IPS DF 4.7 (cell line): ENCODE results near the gene LAMA4.

Source experiments
- DNase-seq: peaks from one replicate; pipeline ENCODE4 v3.0.0-alpha.2; 2013; ENCODE audit warnings: low spot score; ENCODE audit errors: extremely low read depth

LAMA4 gene

DNA sequence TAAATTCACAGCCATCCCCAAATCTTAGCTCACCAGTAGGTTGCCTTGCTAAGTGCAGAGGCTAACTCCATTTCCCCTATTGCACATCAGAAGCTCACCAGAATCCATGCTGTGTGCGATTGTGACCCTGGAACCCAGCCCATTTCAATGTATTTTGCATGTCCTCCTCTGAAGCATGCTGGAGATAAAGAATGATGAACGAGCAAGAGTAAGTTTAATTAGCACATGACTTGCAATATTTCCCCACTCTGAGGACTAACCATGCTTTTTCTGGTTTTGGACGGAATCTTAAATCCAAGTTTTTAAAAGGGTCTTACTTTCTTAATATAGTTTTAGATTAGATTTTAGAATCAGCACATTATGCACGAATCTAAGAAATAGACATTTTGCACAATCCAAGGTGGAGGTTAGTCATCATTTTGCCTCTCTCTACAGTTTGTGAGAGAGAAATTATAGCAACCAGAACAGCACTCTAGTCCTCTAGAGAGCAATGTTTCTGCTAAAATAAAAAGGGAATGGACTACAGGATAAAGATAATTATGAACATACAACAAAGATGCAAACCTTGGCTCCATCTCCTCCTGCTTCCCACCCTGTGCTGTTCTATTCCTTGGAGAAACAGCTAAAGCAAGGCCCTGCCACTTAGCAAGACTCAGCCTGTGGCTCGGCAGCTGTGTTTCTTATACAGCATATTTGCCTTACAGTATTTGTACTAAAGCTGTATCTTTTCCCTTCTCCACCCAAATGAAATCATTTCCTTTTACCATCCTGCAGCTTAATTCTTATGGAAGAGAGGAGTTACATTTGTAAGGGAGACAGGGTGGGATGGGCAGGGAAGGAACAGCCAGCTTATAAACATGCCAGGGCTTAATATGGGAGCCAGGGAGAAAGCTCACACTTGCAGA lies 24.9 kb upstream of the LAMA4 start:
- DNase-seq: no peak

DNA sequence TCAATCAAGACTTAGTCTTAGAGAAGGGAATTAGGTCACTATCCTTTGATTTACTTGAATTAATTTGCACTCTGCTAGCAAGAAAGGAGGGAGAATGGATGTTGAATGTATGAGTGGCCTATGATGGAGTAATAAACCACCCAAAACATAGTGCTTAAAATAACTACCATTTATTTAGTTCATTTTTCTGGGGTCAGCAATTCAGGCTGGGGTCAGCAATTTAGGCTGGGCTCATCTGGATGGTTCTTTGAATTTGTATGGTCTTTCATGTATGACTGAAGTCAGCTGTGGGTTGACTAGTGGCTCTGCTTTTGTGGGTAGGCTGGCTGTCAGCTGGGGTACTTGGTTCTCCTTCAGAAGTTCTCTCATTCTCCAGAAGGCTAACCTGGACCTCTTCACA lies 21.0 kb upstream of the LAMA4 start:
- DNase-seq: no peak

DNA sequence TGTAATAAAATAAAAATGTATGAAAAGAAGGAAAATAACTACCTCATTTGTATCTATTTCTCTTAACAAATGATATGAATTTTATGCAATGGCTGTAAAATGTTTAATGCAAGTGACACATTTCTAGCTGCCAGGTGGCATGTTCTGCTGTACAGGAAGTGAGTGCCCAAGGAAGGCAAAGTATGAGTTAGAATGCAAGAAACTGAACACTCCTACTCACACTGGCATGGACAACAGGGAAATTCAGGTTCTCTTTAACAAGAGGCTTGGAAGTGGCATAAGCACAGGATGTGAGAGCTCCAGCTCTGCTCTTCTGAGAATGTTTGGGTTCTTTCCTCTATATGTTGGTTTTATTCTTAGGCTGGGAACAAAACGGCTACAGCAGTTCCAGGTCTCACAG lies 20.4 kb upstream of the LAMA4 start:
- no peak for DNase-seq

DNA sequence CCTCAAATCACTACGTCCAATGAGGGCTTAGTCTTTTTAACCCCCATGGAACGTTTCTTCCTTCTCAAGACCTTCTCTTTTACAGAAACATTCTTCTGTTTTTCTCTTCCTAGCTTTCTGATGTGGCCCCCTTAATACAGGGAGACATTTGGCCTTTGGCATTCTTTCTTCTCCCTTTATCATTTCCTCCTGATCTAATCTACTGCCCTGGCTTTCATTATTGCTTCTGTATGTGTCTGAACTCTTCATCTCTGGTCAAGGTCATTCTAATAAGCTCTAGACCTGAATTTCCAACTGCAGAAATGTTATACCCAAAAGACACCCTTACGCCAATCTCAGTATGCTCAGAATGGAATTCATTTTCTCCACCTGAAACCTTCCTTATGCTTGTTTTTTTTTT lies 18.4 kb upstream of the LAMA4 start:
- no peak for DNase-seq

DNA sequence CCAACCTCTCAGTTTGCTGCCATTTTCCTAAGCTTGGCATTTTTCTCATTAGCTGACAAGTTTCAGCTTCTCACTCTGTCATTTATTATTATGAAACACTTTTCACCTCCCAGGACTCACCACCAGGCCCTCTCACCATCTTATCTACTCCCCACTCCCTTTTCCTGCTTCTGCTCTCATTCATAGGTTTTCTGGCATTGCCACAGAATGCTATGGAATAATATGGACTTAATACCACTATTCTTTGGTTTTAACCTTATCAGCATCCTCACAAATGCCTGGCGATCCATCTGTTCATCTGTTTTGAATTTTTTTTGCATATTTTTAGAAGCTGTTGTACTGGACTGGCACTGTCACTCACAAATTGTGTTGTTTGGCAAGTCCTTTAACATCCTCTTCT lies 16.4 kb upstream of the LAMA4 start:
- no peak for DNase-seq

DNA sequence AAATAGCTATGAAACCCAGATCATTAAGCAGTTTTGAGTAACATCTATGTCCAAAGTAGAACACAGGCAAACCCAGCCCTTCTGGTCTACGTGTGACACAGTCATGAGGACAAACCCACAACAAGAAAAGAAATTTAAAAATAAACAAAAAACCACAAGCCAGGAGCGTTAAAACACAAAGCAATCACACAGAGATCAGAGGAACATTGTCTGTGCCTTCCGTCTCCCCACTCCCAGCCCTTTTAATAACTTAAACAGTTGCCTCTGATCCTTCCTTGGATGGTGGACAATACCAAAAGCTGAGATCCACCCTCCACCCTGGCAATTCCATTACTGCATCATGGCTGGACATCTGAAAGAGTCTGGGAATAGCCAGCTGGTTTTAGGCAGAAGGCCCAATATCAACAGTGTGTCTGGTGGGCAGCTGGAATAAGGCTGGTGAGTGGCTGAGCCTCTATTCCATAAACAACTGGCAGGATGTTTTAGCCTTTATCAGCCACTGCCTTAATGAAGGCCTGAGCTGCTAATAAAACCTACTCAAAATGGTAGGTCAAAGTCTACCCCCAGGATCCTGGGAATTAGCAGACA lies 15.7 kb upstream of the LAMA4 start:
- no peak for DNase-seq

DNA sequence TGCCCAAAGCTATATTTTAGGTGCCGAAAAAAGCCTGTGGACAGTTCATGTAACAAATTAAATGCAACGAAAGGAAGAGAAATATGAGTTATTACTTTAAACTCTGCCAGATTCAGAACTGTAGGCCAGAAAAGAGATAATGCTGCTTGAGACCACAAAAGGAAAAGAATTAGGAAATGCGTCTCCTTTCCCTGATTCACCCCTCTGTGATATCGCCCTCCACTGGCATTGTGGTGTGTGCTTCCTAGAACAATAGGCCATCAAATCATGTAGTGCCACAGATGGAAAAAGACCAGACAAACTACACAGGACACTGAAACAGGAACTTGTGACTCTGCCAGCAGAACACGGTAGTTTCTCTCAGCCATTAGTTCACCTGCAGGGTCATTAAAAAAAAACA lies 14.7 kb upstream of the LAMA4 start:
- no peak for DNase-seq

DNA sequence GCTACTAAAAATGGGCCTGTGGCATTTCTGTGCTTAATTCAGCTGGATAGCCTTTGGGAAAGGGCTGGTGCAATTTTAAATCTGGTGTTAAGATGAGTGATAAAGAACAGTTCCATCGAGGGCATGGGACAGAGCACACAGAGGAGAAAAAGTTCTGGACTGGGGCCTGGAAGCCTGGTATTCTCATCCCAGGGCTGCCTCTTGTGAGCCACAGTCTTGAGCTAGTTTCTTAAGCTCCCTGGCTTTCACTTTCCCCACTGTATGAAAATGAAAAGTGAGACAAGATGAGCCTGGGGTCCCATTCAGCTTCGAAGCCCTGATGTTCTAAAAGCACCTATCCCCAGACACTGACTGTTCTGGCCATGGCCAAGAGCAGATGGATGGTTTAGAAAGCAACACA lies 14.3 kb upstream of the LAMA4 start:
- DNase-seq: no peak

DNA sequence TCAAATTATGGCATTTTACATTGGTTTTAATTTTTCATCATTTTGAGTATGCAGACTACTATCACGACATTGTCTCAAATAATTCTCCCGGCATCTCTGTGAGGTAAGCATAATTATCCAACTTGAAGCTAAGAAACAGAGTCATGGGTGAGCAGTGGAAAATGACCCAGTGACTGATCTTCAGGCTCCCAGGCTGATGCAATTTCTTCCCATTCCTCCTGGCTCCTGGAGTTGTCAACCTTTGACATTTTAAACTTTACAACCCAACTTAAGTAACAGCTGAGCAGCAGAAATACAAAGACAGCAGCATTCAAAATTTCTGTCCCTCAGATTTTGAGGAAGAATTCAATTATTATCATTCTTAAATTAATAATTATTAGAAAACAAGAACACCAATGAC lies 13.7 kb upstream of the LAMA4 start:
- DNase-seq: no peak

DNA sequence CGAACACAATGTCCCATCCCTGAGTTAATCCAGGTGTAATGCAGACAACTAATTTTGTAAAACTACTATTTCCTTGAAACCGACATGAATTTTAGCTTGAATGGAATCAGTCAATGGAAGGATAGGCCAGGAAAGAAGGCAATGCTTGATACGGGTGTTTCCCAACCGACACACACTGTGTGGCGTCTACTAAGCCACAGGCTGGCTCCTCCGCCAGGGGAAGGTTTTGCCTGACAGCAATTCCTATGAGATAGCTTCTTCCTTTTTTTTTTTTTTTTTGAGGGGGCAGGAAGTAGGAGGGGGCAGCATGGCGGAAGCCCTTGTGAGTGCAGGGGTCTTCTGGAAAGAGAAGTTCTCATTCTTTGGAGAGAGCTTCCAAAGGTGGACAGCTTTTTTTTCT lies 12.0 kb upstream of the LAMA4 start:
- no peak for DNase-seq

DNA sequence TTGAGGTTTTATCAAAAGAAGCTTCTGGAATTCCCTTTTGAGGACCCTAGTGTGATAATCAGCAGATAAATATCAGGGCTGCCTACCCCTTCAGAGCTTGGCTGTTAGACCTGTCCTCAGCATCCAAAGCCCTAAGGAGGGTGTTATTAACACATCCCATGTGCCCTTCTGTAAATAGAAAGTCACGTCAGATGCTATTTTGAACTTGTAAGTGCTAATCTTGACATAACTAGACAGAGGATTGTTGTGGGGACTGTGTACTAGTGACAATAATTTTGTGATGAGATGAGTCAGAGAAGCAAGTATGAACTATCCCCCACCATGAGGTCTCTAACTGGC lies 4.9 kb upstream of the LAMA4 start:
- DNase-seq: no peak

DNA sequence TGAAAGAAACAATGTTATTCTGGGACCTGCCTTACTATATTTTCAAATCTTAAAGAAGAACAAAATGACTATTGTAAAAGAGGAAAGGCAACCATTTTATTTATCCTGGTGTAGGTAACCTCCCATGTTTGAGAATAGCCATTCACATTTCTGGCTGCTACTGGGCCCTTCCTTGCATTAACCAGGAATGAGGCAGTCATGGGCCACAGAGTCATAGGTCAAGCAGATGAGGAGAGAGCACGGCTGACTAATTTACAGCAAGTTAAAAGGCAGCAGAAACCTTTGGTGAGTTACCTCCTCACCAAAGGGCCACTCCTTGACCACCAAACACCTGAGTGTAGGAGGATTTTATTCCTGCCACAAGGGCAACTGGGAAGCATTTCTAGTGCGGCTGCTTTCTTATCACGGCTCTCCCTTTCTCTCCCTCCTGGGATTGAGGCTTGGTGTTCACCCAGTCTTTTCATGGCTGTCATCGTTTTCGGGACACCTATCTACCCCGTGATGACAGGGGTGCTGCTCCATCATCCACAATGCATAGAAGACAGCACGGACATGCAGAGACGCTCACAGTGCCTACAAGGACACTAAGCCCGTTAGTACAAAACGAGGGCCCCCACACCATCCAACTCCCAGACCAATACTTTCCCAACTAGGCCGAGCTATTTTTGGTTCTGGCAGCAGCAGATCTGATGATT lies 4.4 kb upstream of the LAMA4 start:
- no peak for DNase-seq

DNA sequence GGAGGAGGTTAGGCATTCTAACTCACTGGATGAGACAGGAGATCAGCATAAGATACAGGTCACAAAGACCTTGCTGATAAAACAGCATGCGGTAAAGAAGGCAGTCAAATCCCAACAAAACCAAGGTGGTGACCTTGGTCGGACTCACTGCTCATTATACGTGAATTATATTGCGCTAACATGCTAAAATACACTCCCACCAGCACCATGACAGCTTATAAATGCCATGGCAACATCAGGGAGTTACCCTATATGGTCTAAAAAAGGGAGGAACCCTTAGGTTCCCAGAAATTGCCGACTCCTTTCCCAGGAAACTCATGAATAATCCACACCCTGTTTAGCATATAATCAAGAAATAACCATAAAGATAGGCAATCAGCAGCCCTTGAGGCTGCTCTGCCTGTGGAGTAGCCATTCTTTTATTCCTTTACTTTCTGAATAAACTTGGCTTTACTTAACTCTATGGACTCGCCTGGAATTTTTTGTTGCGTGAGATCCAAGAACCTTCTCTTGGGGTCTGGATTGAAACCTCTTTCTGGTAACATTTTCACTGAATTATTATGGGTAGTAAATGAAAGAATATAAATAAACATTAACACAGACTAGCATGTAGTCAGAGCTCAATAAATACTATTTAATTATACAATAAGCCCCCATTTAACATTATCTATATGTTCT lies 3.0 kb upstream of the LAMA4 start:
- no peak for DNase-seq

DNA sequence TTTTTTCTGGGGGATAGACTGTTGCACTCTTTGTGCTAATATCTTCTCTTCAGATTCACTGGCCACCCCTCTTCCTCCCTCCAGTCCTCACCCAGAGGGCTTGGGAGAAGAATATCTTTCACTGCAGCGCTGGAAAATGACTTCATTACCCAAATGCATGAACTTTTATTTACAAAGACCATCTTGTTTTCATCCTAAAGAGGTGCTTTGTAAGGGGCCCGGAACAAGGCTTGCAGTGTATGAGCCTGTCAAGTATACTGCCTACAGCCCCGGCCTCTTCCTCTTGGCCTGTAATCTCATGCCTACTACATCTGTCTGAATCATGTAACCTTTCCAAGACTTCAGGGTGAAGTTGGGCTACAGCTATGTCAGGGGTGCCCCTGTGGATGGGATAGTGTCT lies 554 bp upstream of the LAMA4 start:
- no peak for DNase-seq

DNA sequence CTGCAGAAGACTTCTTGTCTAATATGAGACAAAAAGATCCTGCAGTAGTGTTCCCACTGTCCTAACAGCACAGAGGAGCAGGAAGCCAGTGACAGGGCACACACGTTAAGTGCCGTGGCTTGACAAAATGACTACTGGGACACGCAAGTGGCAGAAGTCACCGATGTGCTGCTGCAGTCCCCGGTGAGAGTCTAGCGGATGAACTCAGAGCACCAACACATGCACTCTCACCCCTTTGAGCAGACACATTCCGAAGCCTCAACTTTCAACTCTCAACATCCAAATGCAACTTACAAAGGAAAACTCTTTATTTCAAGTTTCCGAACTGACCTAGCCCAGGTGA lies 898 bp downstream of the LAMA4 start:
- DNase-seq: no peak

DNA sequence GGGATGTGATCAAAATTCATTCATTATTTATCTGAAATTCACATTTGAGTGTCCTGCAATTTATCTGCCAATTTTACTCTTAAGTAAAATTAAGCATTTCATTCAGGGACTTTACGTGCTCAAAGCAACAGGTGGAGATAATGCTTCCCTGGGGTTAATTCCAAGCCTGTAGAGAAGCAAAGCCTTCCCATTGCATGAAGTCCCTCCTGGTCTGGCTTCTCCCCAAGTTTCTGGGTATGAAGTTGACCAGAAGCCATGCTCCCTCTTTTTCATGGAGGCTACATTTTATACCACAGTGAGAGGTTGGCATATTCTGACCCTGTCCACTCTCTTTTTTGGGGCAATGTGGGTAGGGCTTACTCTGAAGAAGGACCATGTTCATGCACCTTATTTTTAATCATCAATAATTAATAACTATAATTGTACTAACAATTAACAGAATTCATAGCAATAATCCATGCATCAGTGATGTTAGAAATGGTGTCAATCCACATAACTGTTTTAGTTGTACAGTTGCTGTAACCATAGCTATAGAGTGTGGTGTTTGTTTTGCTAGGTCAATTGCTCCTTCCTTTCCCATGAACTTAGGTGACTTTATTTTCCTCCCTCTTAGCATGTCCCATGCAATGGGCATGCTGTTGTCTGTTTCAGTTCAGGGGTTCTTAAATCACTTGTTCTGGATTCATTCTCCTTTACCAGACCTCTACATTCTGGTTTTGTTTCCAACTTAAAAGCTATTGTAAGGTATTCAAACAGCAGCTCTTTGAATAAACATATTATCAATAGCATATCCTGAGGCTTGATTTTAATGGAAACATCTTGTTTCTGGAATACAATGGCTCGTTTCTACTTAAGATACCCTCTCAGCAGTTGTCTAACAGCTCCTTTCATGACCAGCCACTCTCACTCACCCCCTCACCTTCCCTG lies 1.5 kb downstream of the LAMA4 start:
- DNase-seq: no peak

DNA sequence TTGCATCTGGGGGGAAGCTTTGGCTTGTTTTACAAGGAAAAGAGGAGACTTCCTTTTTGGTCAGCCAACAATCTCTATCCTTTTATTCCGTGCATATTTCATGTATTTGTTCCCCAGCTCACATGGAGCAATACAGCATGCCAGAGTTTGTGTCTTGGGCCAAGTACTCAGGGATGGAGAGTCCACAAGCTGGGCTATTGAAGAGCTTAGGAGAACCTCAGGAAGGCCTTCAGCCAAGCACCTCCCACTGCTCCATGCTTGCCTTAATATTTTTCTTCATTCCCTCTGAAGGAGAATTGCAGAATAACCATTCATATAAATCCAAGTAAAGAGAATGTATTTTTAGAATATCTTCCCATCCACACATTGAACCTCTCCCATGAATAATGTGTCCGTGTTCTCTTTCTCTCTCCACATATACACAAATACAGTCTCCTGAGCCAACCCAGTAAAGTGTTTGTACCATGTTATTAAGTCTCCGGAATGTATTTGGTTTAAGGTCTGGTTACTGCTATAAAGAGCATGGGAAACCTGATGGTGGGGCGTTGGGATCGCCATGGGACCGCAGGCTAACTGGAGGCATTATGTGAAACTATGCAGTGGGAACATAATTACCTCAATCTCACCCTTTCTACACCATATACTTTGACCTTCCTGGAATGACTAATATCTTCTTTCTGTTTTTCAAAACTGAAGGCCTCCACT lies 3.0 kb downstream of the LAMA4 start:
- no peak for DNase-seq

DNA sequence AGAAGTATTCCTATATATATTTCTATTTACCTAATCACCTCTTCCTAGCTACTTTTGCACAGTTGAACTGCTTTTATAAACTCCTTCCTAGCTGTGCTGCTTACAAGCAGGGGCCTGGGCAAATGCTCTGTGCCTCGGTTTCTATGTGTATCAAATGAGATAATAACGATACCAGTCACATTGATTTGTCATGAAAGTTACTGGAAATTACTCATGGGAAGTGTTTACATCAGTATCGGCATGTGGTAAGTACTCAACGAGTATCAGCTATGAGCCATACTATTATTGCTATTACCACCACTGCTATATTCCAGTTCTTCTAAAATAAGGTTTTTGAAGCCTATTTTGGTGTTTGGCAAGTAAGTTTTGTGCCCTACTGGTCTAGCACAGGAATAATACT lies 4.9 kb downstream of the LAMA4 start:
- no peak for DNase-seq

DNA sequence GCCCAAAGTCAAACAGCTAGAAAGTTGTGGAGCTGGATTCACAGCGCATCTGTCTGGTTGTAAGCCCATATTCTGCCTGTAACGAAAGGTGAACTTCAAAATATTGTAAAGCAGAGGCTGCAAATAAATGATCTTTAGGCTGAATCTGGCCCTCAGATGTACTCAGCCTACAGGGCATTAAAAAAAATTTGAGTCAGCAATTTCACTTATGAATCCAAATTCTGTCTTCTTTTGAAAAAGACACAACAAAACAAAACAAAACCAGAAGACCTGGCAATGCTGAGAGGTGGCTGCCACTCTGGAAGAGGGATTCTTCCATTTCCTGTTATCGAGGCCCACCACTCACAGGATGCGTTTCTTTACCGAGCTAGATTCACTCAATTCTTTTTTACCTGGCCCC lies 7.1 kb downstream of the LAMA4 start:
- DNase-seq: no peak

DNA sequence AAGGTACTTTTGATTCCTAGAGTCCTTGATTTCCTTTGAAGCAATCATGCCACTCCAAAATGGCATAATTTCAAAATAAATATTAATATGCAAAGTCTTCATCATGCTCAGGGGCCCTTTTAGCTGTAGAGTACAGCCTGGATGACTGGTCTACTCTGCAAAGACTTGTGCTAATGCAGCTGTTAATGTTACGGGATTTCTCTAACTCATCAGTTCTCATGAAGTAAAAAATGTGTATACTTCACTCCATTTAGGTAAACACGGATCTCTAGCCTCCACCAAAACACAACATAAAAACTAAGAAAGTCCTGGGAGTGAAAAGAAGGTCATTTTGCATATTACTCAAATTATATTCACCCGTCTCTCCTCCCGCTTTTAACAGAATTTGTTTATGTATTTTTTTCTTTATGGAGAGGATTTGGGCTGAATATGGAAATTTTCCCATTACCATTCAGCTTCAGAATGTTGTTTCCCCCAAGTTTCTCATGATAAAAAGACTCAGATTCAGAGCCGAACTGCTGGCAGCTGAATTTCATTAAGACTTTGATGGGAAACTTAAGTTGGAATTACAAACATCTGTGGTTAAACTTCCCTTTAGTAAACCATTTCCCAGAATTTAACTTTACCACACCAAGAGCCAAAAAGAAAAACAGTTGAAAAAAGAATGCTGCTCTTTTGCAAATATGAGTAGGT lies 8.7 kb downstream of the LAMA4 start:
- DNase-seq: no peak
